Stimulated activated CD8-positive, alpha-beta memory T cell treated with anti-CD3 and anti-CD28 coated beads, Interleukin-15, amount 100 ng/mL, for 24 hours (primary cell): ENCODE measurements around the gene FEZF1.
"Not testable (repeated sequence)": the region's sequence is repeated elsewhere in the genome, so short reads cannot be mapped to it uniquely, and the experiment has no call there.

Source experiments
- DNase-seq: peaks from one replicate; pipeline ENCODE4 v3.0.0-alpha.2; 2020; ENCODE audit warnings: low read depth

FEZF1 gene

GRCh38 chr7:122307228-122307621, 2.7 kb upstream of the FEZF1 start:
- DNase-seq = no peak

- DNase-seq = no peak
These were observed 2.0 kb upstream of the FEZF1 start for GRCh38 chr7:122306320-122307227.

- DNase-seq = no peak
These were observed 1.1 kb upstream of the FEZF1 start for GRCh38 chr7:122305475-122306319.

- DNase-seq = no peak
These were observed 459 bp upstream of the FEZF1 start for GRCh38 chr7:122304996-122305421.

GRCh38 chr7:122303531-122304318, 825 bp downstream of the FEZF1 start:
- DNase-seq = no peak

- no peak for DNase-seq
These were observed 1.6 kb downstream of the FEZF1 start for GRCh38 chr7:122302761-122303530.

- no peak for DNase-seq
These were observed 2.4 kb downstream of the FEZF1 start for GRCh38 chr7:122301858-122302760.

GRCh38 chr7:122300956-122301833, 3.4 kb downstream of the FEZF1 start:
- DNase-seq = no peak

GRCh38 chr7:122300211-122300932, 4.2 kb downstream of the FEZF1 start:
- DNase-seq = no peak

- DNase-seq = no peak
These were observed 4.8 kb downstream of the FEZF1 start for GRCh38 chr7:122299624-122300210.

GRCh38 chr7:122298618-122299017, 5.9 kb downstream of the FEZF1 start:
- no peak for DNase-seq

GRCh38 chr7:122298131-122298530, 6.4 kb downstream of the FEZF1 start:
- no peak for DNase-seq

GRCh38 chr7:122291189-122291588, 13.4 kb downstream of the FEZF1 start:
- DNase-seq = no peak

GRCh38 chr7:122290476-122290875, 14.1 kb downstream of the FEZF1 start:
- no peak for DNase-seq

- no peak for DNase-seq
These were observed 15.1 kb downstream of the FEZF1 start for GRCh38 chr7:122289426-122289825.

- not testable (repeated sequence) for DNase-seq
These were observed 19.9 kb downstream of the FEZF1 start for GRCh38 chr7:122284608-122285007.

- no peak for DNase-seq
These were observed 31.4 kb downstream of the FEZF1 start for GRCh38 chr7:122273117-122273516.

GRCh38 chr7:122269241-122269640, 35.3 kb downstream of the FEZF1 start:
- no peak for DNase-seq
